Mesenteric fat pad (tissue), 1 donor: ENCODE results near the gene NNT. TPM values are rescaled to one million over a fixed set of nuclear protein-coding genes. Genes with fewer than 3 reads are reported as not detected.
"Not testable (repeated sequence)": the region's sequence is repeated elsewhere in the genome, so short reads cannot be mapped to it uniquely, and the experiment has no call there.

ENCODE experiments used
- DNase-seq: peaks from one replicate; pipeline ENCODE4 v3.0.0-alpha.2; 2020; ENCODE audit warnings: low spot score
- total RNA-seq: library from RNA; stranded (reverse); fragmentation: NEBNext Ultra II Directional; extraction: Animal tissue kit (Norgen Biotek cat#: 25700); gene quantifications from one replicate; pipeline ENCODE4 v1.2.1, GENCODE V29; 2021
- donor health status: DM: yes; HTN: yes; CAD: no.

NNT gene
- total RNA-seq, 1 donor from 2014 or later = 81.6 TPM

DNA sequence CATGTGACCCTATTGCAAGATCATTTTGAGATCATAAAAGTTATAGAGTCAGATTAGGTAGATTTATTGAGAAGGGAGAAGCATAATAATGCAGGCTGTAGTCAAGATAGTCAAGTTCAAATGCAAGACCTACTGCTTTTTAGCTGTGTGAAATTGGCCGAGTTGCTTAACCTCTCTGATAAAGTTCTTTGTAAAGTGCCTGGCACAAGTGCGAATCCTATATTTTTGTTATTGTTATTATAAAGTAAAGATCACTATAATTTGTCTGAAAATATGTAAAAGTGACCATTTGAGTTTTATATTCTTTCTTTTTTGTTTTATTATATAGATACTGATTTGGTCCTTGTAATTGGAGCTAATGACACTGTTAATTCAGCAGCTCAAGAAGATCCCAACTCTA is 99.3 kb downstream of the NNT start:
- no peak for DNase-seq

DNA sequence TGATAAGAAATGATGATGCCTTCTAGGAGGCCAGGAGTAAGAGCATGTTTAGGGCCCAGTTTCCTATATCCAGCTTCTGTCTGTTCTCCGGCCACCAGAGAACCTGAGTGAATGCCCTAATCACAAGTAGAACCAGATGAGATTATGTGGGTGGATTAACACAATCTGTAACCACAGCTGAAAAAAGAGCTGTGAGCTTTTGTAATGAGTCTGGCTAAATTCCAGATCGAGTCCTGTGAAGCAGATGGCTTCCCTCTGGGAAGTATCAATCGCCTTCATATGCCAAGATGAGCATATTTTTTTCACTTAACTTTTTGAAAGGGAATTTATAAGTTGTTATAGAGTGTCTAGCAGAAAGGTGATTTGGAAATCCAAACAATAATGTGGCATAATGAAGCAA is 99.8 kb downstream of the NNT start:
- no peak for DNase-seq

DNA sequence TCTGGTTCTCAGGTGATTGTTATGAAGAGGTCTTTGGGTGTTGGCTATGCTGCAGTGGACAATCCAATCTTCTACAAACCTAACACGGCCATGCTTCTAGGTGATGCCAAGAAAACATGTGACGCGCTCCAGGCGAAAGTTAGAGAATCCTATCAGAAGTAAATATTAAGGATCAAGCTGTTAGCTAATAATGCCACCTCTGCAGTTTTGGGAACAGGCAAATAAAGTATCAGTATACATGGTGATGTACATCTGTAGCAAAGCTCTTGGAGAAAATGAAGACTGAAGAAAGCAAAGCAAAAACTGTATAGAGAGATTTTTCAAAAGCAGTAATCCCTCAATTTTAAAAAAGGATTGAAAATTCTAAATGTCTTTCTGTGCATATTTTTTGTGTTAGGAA is 101.3 kb downstream of the NNT start:
- DNase-seq = no peak

DNA sequence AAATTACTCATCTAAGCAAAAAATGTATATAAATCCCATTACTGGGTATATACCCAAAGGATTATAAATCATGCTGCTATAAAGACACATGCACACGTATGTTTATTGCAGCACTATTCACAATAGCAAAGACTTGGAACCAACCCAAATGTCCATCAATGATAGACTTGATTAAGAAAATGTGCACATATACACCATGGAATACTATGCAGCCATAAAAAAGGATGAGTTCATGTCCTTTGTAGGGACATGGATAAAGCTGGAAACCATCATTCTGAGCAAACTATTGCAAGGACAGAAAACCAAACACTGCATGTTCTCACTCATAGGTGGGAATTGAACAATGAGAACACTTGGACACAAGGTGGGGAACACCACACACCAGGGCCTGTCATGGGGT is 103.6 kb downstream of the NNT start:
- DNase-seq = not testable (repeated sequence)

DNA sequence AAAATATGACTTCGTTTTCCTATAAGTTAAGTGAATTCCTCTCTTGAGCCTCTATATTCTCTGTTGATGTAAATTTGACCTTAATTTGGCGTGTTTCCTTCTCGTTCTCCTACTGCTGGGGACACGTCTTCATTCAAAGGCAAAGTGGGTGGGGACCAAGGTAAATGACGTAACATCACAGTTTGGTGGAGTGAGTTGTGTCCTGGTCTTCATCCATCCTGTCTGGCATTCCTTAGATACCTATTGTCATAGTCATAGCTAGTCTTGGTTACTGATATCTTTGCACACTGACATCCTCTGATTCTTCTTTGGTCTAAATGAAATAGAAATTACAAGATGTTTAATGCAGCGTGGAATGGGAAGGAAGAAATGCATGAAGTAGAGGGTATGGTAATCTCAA is 108.5 kb downstream of the NNT start:
- DNase-seq = no peak

DNA sequence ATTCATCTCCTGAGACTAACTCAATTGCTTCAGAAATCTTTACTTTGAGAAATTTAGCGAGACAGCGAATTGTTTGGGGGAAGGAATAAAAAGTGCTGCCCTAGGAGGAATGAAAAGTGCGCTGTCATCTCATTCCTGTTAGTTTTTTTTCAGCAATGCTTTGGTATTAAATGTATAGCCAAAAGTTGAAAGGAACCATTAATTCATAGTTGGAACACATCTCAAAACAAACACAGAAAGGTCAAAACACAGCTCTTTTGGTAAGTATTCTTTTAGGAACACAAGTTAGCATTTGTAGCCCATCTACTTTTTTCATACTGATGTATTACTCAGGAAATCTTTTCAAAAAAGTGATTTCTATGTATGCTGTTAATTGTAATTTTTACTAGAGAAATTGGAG is 109.1 kb downstream of the NNT start:
- no peak for DNase-seq

DNA sequence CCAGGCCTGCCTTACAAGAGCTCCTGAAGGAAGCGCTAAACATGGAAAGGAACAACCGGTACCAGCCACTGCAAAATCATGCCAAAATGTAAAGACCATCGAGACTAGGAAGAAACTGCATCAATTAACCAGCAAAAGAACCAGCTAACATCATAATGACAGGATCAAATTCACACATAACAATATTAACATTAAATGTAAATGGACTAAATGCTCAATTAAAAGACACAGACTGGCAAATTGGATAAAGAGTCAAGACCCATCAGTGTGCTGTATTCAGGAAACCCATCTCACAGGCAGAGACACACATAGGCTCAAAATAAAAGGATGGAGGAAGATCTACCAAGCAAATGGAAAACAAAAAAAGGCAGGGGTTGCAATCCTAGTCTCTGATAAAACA is 116.8 kb downstream of the NNT start:
- not testable (repeated sequence) for DNase-seq

DNA sequence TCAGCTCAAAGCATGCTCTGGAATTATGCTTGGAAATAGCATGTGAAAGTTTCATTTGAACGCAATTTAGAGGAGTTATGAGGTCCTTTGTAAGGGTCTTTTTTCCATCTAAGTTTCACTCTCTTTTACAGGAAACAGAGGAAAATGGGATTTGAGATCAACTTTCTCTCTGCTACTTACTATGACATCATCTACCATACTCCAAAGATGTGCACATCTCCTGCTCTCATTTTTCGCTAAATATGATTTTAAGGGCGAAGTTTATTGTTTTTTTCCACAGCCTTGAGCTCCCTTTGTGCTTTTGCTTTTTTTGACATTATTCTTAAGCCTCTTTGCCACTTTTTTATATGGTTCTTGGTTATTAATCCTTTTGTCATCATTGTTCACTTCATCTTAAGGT is 125.6 kb downstream of the NNT start:
- DNase-seq = no peak

DNA sequence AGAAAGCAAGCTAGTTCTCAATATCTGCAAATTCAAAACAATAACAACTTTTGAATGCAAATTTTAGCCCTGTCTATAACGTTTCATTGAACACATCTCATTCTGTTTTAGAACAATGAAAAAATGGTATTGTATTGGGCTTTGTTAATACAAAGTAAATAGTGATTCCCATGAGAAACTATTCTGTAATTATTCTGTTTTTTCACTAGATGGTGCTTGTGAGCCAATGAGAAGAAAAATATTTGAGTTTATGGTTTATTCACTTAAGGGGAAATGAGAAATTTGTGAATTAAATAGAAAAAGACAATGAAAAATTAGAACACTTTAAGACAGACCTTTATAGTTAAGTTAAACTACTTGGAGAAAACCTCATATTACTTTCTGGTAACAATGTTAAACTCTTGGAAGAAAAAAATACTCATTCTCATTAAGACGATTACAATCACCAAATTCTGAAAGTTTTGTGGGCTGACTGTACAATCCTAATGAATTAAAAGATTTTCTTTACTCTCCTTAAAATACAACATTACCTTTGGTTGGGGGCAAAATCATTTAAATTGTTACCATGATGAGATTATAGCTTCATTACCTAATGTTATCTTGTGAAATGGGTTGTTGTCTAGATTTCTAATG is 127.0 kb downstream of the NNT start:
- DNase-seq = no peak

DNA sequence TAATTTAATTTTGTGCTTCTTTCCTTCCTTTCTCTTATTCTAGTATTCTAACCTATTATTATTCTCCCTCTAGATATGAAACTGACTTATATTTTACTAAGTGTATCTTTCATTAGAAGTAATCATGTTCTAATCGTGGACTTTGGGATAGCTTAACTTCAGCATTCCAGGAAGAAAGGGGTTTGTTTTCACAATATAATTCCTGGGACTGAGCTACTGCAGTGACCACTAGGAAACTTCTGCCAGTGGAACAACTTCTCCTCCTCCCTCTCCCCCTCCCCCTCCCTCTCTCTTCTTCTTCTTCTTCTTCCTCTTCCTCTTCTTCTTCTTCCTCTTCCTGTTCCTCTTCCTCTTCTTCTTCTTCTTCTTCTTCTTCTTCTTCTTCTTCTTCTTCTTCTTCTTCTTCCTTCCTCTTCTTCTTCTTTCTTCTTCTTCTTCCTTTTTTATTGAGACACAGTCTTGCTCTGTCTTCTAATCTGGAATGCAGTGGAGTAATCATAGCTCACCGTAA is 127.9 kb downstream of the NNT start:
- DNase-seq = no peak

DNA sequence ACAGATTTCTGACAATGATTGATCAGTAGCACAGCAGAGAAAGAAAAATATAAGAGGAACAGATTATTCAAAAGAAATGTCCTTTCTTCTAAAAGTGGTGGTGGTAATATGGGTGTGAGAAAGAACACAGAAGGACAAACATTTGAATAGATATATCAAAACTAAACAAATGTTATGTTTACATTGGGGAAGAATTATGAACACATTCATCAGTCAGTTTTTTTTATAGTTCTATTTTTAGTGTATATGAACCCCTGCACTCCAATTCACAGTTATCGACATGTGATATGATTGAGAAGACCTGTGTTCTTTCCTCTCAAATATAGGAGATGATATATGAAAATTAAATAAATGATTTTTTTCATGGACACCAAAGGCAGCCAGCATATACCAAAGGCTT is 128.6 kb downstream of the NNT start:
- DNase-seq = no peak

DNA sequence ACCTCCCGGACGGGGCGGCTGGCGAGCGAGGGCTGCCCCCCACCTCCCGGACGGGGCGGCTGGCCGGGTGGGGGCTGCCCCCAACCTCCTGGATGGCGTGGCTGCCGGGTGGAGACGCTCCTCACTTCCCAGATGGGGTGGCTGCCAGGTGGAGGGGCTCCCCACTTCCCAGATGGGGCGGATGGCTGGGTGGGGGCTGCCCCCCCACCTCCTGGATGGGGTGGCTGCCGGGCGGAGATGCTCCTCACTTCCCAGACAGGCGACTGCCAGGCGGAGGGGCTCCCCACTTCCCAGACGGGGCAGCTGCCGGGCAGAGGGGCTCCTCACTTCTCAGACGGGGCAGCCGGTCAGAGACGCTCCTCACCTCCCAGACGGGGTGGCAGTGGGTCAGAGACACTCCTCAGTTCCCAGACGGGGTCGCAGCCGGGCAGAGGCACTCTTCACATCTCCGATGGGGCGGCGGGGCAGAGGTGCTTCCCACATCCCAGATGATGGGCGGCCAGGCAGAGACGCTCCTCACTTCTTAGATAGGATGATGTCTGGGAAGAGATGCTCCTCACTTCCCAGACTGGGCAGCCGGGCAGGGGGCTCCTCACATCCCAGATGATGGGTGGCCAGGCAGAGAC is 143.1 kb downstream of the NNT start:
- not testable (repeated sequence) for DNase-seq

DNA sequence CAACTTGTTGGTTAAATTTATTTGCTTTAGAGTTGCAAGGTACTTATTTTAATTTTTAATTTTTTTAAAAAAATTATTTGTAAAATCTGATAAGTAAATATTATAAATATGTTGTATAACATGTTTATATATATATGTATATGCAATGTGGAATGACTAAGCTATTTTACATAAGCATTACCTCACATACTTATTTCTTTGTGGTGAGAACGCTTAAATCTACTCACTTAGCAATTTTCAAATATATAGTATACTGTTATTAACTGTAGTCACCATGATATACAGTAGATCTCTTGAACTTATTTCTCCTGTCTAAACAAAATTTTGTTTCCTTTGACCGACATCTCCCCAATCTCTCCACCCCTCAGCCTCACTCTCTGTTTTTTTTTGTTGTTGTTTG is 147.8 kb downstream of the NNT start:
- DNase-seq = no peak

DNA sequence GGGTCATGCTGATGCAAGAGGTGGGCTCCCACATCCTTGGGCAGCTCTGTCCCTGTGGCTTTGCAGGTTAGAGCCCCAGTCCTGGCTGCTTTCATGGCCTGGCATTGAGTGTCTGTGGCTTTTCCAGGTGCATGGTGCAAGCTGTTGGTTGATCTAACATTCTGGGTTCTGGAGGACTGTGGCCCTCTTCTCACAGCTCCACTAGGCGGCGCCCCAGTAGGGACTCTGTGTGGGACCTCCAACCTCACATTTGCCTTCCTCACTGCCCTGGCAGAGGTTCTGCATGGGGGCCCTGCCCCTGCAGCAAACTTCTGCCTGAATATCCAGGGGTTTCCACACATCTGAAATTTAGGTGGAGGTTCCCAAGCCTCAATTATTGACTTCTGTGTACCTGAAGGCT is 150.1 kb downstream of the NNT start:
- DNase-seq = no peak

Other genes starting within 250 kb of the NNT start
- 1.4 TPM for gene CCL28, start 190.8 kb upstream of the NNT start, total RNA-seq
- gene TMEM267, start 119.3 kb upstream of the NNT start, total RNA-seq = 11.0 TPM
- gene C5orf34, start 88.0 kb upstream of the NNT start, total RNA-seq = 1.2 TPM
- gene PAIP1, start 46.1 kb upstream of the NNT start, total RNA-seq = 89.0 TPM